Fibroblast of mammary gland (primary cell): ENCODE results near the gene SMIM35.

Experiments
- DNase-seq: peaks from one replicate; pipeline ENCODE4 v3.0.0-alpha.2; 2010; ENCODE audit warnings: low read depth
- H3K4me3 ChIP-seq: 2 replicates; pipeline ENCODE4 v1.5.1; 2011; ENCODE audit warnings: low read depth, mild to moderate bottlenecking, low read length, moderate library complexity; ENCODE audit not compliant: control insufficient read depth
- CTCF ChIP-seq: conservative IDR thresholded peaks from 2 replicates; pipeline ENCODE4 v1.5.1; 2011; ENCODE audit warnings: low read depth, low read length, inconsistent platforms; ENCODE audit not compliant: control insufficient read depth, insufficient read depth

The SMIM35 gene

GRCh38 chr11:118054712-118055640 is 31.8 kb downstream of the SMIM35 start:
- TF ChIP-seq CTCF: no peak
- no peak overlapping the region for H3K4me3 ChIP-seq
- no peak for DNase-seq

- TF ChIP-seq CTCF: no peak
- DNase-seq: no peak
- no peak overlapping the region for H3K4me3 ChIP-seq
Observed at GRCh38 chr11:118052581-118053206, 34.1 kb downstream of the SMIM35 start.

- H3K4me3 ChIP-seq: no peak overlapping the region
- TF ChIP-seq CTCF: no peak
- no peak for DNase-seq
Observed at GRCh38 chr11:118051611-118052461, 34.9 kb downstream of the SMIM35 start.

- TF ChIP-seq CTCF: no peak
- DNase-seq: no peak
- H3K4me3 ChIP-seq: no peak overlapping the region
Observed at GRCh38 chr11:118051136-118051610, 35.6 kb downstream of the SMIM35 start.

- no peak for TF ChIP-seq CTCF
- DNase-seq: no peak
- H3K4me3 ChIP-seq: no peak overlapping the region
Observed at GRCh38 chr11:118050208-118050891, 36.4 kb downstream of the SMIM35 start.

GRCh38 chr11:118049771-118050170 is 37.0 kb downstream of the SMIM35 start:
- TF ChIP-seq CTCF: no peak
- no peak overlapping the region for H3K4me3 ChIP-seq
- DNase-seq: no peak
